ENCODE data around the gene MBL2. TPM values are rescaled to one million over a fixed set of nuclear protein-coding genes. Genes with fewer than 3 reads are reported as not detected.

The MBL2 gene
- total RNA-seq, 1 experiment from 2014 or later, result not detected

GRCh38 chr10:52805414-52806285, 33.1 kb upstream of the MBL2 start:
- ChIA-PET POLR2A (no interaction called here), CTCF (interaction anchor here (0.8 kb wide), 1 partner anchor 27 kb away, joined by 3 read pairs; no protein-coding TSS in a partner anchor)
- TF ChIP-seq, protein P1, sequence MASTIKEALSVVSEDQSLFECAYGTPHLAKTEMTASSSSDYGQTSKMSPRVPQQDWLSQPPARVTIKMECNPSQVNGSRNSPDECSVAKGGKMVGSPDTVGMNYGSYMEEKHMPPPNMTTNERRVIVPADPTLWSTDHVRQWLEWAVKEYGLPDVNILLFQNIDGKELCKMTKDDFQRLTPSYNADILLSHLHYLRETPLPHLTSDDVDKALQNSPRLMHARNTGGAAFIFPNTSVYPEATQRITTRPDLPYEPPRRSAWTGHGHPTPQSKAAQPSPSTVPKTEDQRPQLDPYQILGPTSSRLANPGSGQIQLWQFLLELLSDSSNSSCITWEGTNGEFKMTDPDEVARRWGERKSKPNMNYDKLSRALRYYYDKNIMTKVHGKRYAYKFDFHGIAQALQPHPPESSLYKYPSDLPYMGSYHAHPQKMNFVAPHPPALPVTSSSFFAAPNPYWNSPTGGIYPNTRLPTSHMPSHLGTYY (CRISPR knock-in tag; IDR thresholded peaks at IDR 0.05), result no peak
- TF ChIP-seq ZMAT4 (CRISPR knock-in tag; IDR thresholded peaks at IDR 0.05), result no peak
- TF ChIP-seq, protein P2, sequence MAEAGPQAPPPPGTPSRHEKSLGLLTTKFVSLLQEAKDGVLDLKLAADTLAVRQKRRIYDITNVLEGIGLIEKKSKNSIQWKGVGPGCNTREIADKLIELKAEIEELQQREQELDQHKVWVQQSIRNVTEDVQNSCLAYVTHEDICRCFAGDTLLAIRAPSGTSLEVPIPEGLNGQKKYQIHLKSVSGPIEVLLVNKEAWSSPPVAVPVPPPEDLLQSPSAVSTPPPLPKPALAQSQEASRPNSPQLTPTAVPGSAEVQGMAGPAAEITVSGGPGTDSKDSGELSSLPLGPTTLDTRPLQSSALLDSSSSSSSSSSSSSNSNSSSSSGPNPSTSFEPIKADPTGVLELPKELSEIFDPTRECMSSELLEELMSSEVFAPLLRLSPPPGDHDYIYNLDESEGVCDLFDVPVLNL (CRISPR knock-in tag; IDR thresholded peaks at IDR 0.05; ENCODE audit: borderline replicate concordance, low read depth), result no peak
- H3K4me1 Mint-ChIP-seq, result no peaks in the 10 kb centered on the region
- no peaks in the 10 kb centered on the region for H3K27me3 Mint-ChIP-seq (ENCODE audit: low read depth)
- H3K4me3 Mint-ChIP-seq, result no peak overlapping the region
- H3K27ac Mint-ChIP-seq, result peak overlapping the region; percentile 40; the same call in 1 of the 2 replicates
- no peak for DNase-seq (ENCODE audit: low spot score)
- no peaks in the 10 kb centered on the region for H3K36me3 Mint-ChIP-seq
- ATAC-seq, result peak; percentile 51
- peaks cover 8% of the 10 kb centered on the region for H3K9me3 Mint-ChIP-seq

- Mint-ChIP-seq H3K27me3 (ENCODE audit: low read depth) (no peaks in the 10 kb centered on the region), H3K27ac (no peak overlapping the region), H3K9me3 (peaks cover 17% of the 10 kb centered on the region), H3K4me1 (no peaks in the 10 kb centered on the region), H3K4me3 (no peak overlapping the region), H3K36me3 (no peaks in the 10 kb centered on the region)
- no peak for ATAC-seq
- no peak for DNase-seq (ENCODE audit: low spot score)
- CTCF ChIA-PET, result no interaction called here
- no peak for TF ChIP-seq ZMAT4 (CRISPR knock-in tag; IDR thresholded peaks at IDR 0.05)
- no peak for TF ChIP-seq ZNF671 (CRISPR knock-in tag; IDR thresholded peaks at IDR 0.05)
- TF ChIP-seq FOXJ3 (CRISPR knock-in tag; IDR thresholded peaks at IDR 0.05; ENCODE audit: borderline replicate concordance), result no peak
- no peak for TF ChIP-seq MYBL2 (CRISPR knock-in tag; IDR thresholded peaks at IDR 0.05)
- no peak for TF ChIP-seq MXD4 (CRISPR knock-in tag; IDR thresholded peaks at IDR 0.05; ENCODE audit: borderline replicate concordance)
- TF ChIP-seq USF1 (CRISPR knock-in tag; IDR thresholded peaks at IDR 0.05), result no peak
- TF ChIP-seq ZNF416 (CRISPR knock-in tag; IDR thresholded peaks at IDR 0.05), result no peak
- TF ChIP-seq JUN (CRISPR knock-in tag; IDR thresholded peaks at IDR 0.05), result no peak
- TF ChIP-seq ARID4B (CRISPR knock-in tag; IDR thresholded peaks at IDR 0.05; ENCODE audit: borderline replicate concordance), result no peak
- no peak for TF ChIP-seq ZNF219 (CRISPR knock-in tag; IDR thresholded peaks at IDR 0.05; ENCODE audit: borderline replicate concordance)
- no peak for TF ChIP-seq E2F5 (CRISPR knock-in tag; IDR thresholded peaks at IDR 0.05)
- no peak for TF ChIP-seq ZNF512 (CRISPR knock-in tag; IDR thresholded peaks at IDR 0.05; ENCODE audit: borderline replicate concordance)
- TF ChIP-seq IRF2 (CRISPR knock-in tag; IDR thresholded peaks at IDR 0.05; ENCODE audit: borderline replicate concordance, low read depth), result no peak
- no peak for TF ChIP-seq FOXK1 (CRISPR knock-in tag; IDR thresholded peaks at IDR 0.05)
- TF ChIP-seq, protein P2 (CRISPR knock-in tag; IDR thresholded peaks at IDR 0.05; ENCODE audit: borderline replicate concordance, low read depth), result no peak
- POLR2A ChIA-PET, result no interaction called here
Observed at GRCh38 chr10:52801947-52802346, 29.4 kb upstream of the MBL2 start.

All from WTC11 (cell line).